Head of caudate nucleus (tissue), 42 donors: ENCODE measurements around the gene GBGT1.
A peak's percentile ranks its signal among the peaks of the same experiment; 100 is the strongest.
"Not testable (repeated sequence)": the region's sequence is repeated elsewhere in the genome, so short reads cannot be mapped to it uniquely, and the experiment has no call there.

Source experiments
- DNase-seq, 42 donors: peaks; one replicate each; pipeline versions ENCODE4 v3.0.0 to v3.0.0-alpha.2; 2020 to 2021; ENCODE audit warnings: mixed read lengths in 7 of 42
- intact Hi-C: fragments of 100-400 bp; cut with DNase I; formaldehyde crosslinking; loops from one replicate; pipeline ENCODE4 v1.15.0; 2022

GBGT1 gene

DNA sequence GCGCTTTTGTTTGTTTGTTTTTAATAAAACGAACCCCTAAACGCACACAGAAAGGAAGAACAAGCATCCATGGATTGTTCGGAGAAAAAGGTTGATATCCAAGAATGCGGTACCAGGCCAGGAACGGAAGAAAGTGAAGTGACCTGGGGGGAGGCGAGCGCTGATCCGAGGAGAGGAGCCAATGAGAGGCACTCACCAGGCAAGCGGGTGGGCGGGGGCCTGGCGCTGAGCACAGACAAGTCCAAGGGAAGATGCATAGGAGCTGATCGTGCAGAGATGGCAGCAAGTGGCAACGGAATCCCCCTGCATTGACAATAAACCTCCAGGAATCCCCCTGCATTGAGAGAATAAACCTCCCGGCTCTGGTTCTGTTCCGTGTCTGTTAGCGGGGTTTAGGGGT, 36.9 kb upstream of the GBGT1 start:
- intact Hi-C loops = no loop called here
- no peak for DNase-seq

DNA sequence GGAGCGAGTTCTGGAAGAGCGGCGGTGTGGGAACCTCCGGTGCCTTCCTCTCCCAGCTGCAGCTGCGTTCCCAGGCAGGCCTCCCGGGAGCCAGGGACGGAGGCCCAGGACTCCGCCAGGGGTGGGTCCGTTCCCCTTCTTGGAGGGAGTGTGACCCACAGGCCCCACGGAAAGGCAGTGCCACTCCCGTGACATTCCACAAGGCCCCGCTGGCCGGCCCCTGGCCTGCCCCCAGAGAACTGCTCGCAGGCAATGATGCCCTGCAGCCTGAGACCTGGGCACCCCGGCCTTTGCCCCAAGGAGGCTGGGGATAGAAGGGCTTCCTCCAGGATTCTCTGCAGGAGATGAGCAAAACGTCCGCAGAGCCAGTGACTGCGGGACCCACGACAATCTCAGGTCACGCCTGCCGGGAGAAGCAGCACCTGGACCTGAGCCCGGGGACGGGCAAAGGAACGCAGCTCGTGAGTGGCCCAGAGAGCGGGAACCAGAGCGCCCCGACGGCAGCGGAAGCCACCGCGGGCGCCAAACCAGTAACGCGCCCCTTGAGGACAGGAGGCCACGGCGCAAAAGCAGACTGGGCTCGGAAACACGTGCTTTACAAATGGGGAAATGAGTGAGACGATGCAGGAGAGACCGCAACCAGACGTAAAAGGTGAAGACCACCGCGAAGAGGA, 36.1 kb upstream of the GBGT1 start:
- intact Hi-C loops = no loop called here
- peak in 16 of 42 donors; percentile 7 to 57 (median 39) for DNase-seq

DNA sequence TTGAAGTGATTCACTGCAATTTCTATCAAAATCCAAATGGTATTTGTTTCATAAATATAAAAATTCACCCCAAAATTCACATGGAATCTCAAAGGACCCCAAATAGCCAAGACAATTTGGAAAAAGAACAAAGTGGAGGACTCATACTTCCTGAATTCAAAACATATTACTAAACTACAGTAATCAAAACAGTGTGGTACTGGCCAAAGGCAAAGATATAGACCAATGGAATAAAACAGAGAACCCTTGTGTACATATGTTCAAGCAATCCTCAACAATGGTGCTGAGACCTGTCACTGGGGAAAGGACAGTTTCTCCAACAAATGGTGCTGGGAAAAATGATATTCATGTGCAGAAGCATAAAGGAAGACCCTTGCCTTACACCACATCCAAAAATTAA, 31.3 kb upstream of the GBGT1 start:
- DNase-seq = no peak
- intact Hi-C loops = no loop called here

DNA sequence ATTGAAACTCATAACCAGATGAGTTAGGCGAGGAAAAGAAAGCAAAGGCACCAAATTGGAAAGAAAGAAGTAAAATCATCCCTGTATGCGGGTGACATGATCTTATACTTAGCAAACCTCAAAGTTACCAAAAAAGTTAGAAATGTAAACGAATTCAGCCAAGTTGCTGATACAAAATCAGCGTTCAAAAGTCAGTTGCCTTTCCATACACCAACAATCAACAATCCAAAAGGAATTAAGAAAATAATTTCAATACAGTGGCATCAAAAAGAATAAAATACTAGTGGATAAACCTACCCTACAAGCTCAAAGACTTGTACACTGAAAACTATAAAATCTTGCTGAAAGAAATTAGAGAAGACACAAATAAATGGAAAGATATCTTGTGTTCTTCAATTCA, 30.9 kb upstream of the GBGT1 start:
- intact Hi-C loops = no loop called here
- DNase-seq = no peak

DNA sequence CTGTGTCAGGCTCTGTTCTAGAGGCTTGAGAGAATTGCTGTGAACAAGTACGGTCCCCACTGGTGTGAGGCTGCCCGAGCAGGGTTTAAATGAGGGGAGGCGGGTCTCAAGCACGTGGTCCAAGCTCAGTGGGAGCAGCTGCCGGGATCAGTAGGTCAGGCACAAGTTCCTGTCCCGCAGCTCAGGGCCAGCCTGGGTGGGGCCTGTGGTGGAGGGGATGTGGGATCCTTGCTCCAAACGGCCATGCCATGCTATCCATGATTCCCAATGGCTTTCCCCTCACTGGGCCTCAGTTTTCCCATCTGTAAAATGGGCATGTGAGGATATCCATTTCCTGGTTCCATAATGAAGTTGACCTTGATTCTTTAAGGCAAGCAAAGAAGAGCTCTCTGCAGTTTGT, 28.3 kb upstream of the GBGT1 start:
- DNase-seq = no peak

DNA sequence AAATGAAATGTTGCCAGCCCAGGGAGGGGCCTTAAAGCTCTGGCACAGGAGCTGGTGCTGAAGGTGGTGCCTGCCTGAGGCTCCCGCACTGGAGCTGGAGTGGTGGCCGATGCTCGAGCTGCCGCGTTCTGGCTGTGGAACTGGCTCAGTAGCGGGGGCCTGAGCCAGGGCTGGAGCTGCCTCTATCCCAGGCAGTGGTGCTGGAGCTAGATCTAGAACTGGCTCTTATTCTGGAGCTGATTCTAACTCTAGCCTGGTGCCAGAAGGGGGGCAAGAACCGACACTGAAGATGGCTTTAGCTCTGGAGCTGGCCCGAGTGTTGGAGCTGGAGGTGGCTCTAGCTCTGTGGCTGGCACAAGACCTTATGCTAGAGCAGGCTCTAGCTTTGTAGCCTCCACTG, 26.1 kb upstream of the GBGT1 start:
- intact Hi-C loops = loop anchor here (5.0 kb wide), 1 partner anchor 297 kb away; no protein-coding TSS in a partner anchor
- DNase-seq = peak in 1 of 42 donors; percentile 7

More for the DNA sequence above, 28.3 kb upstream of the GBGT1 start:
- intact Hi-C loops = no loop called here

DNA sequence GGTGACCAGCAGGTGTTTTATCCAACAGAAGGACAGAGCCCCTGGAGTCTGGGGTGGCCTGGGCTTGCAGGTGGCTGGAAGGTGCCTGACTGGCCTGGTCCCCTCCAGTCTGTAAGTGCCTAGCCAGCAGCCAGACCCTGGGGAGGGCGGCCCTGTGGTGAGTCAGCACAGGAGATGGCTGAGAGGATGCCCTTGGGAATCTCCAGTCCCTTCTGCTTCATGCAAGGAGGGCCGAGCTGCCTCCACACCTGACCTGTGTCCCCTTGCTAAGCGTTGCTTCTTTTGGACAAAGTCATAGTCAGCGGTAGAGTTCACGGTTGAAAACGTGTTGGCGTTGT, 25.1 kb upstream of the GBGT1 start:
- DNase-seq = peak in 1 of 42 donors; percentile 5
- intact Hi-C loops = loop anchor here (5.0 kb wide), 1 partner anchor 298 kb away; no protein-coding TSS in a partner anchor

DNA sequence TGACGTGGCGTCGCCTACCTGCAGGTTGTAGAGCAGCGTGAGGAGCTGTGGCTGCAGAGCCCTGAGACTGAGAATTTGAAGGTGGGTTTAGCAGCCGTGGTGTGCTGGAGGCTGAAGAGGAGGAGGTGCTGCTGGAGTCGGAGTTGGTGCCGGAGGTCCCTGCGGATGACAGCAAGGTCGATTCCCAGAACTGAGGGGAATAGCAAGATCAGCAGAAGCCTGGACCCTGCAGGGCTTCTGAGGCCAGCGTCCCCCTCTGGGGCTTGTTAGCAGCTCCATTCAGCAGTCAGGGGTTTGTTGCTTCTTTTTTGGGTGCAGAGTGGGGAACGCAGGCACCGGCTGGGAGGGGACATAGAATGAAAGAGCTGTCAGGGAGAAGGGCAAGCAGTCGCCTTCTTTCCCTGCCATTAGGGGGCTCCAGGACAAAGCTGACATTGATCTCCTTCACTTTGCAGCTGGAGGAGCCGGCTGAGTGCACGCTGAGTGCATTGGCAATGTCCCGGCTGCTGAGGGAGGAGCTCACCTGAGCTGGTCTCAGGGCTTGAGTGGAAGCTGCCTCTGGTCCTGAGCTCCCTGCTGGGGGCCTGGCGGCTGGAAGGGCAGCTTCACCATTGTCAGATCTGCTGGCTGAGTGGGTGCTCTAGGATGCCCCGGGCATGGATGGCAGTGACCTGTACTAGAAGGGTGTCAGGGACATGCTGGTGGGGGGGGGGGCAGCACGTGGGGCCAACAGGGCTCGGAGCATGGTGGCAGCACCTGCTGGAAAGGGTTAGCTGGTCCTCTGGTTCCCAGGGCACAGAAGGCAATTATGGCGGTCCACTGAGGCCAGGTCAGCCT, 24.5 kb upstream of the GBGT1 start:
- intact Hi-C loops = loop anchor here (5.0 kb wide), 1 partner anchor 299 kb away; no protein-coding TSS in a partner anchor

DNA sequence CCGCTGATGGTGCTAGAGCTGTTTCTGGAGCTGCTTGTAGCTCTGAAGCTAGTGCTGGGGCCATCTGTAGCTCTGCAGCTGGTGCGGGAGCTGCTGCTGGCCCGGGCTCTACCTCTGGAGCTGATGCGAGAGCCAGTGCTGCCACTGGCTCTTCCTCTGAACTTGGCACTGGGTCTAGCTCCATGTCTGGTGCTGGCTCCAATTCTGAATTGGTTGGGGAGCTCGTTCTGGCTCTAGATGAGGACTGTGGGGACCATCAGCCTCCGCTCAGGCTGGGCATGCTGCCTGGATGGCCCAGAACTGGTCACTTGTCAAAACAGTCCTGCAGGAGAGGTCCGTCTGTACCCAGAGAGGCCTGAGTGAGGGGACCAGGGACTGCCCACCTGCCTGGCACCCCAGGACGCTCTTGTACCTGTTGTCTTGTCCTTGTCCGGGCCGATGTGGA, 23.9 kb upstream of the GBGT1 start:
- intact Hi-C loops = loop anchor here (5.0 kb wide), 1 partner anchor 300 kb away; no protein-coding TSS in a partner anchor

More for the DNA sequence above, 24.5 kb upstream of the GBGT1 start:
- peak in 16 of 42 donors; percentile 19 to 54 (median 27) for DNase-seq

DNA sequence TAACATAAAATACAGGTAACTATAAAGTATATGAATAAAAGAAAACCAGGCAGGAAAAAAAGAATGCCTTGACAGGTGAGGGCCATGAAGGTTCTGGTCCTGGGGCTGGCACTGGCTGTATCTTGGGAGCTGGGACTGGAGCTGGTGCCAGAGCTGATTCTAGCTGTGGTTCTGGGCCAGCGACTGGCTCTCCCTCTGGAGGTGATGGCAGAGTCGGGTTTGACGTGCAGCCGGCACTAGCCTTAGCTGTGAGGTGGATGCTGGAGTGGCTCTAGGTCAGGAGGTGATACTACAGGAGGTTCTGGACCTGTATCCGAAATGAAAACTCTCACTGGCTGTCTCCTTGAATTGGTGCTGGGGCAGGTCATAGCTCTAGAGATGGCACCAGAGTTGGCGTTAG, 23.0 kb upstream of the GBGT1 start:
- DNase-seq = peak in 2 of 42 donors; percentile 8 to 23
- intact Hi-C loops = loop anchor here (5.0 kb wide), 1 partner anchor 301 kb away; no protein-coding TSS in a partner anchor

More for the DNA sequence above, 23.9 kb upstream of the GBGT1 start:
- DNase-seq = peak in 1 of 42 donors; percentile 9

DNA sequence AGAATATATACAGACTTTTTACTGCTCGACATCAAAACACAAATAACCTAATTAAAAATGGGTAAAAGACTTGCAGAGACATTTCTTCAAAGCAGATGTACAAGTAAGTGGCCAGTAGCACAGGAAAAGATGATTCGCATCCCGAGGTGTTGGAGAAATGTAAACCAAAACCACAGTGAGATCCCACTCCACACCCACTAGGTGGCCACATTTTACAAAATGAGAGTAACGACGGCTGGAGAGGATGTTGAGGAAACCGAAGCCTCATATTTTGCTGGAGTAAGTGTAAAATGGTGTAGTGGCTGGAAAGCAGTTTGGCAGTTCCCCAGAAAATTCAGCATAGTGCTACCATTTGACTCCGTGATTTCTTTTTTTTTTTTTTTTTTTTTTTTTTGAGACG, 21.3 kb upstream of the GBGT1 start:
- intact Hi-C loops = loop anchor here (5.0 kb wide), 2 partner anchors 147 to 302 kb away; no protein-coding TSS in a partner anchor
- peak in 25 of 42 donors; percentile 28 to 74 (median 53) for DNase-seq

DNA sequence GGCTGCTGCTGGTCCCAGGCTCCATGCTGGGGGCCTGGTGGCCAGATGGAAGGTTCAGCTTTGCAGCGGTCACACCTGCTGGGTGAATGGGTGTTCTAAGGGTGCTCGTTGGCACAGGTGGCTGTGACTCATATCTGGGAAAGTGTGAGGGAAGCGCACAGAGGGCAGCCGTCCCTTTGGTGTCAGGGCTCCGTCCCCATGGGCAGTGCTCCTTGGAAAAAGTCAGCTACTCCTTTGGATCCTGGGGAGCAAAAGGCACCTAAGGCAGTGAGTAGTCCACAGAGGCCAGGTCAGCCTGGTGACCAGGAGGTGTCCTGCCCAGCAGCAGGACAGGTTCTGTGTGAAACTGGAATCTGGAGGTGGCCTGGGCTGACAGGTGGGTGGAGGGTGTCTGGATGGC, 18.4 kb upstream of the GBGT1 start:
- intact Hi-C loops = loop anchor here (5.0 kb wide), 1 partner anchor 150 kb away; no protein-coding TSS in a partner anchor
- DNase-seq = peak in 1 of 42 donors; percentile 9

DNA sequence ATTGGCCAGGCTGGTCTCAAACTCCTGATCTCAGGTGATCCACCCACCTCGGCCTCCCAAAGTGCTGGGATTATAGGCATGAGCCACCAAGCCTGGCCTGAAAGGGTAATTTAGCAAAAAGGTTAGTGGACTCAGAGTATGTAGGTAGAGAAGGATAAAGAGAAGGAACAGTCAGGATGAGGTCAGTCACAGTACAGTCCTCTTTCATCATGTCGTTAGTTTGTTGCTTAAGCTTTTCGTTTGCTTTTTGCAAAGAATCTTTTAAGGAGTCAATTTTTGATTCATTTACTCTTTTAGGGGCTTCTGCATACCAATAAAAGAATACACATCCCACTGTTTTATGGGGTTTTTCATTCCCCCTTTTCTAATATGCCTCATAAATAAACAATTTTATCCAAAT, 17.8 kb upstream of the GBGT1 start:
- peak in 1 of 42 donors; percentile 11 for DNase-seq
- intact Hi-C loops = loop anchor here (5.0 kb wide), 1 partner anchor 151 kb away; no protein-coding TSS in a partner anchor

DNA sequence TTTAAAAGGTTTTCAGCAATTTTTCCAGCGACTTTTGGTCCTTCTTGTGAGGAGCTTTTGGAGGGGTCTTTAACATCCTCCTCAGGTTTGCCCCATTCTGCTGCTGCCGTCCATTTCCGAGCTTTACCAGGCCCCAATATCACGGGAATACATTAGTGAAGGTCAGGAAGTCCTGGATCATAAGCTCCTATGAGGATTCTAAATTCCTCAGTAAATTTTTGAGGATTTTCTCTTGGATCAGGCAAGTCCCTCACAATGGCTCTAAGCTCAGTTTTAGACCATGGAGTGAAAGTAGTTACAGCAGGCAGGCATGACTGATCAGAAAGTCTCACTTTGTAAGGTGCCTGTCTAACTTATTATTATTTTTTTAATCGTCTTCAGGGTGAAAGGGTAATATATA, 17.2 kb upstream of the GBGT1 start:
- no peak for DNase-seq
- intact Hi-C loops = loop anchor here (5.0 kb wide), 1 partner anchor 151 kb away; no protein-coding TSS in a partner anchor

DNA sequence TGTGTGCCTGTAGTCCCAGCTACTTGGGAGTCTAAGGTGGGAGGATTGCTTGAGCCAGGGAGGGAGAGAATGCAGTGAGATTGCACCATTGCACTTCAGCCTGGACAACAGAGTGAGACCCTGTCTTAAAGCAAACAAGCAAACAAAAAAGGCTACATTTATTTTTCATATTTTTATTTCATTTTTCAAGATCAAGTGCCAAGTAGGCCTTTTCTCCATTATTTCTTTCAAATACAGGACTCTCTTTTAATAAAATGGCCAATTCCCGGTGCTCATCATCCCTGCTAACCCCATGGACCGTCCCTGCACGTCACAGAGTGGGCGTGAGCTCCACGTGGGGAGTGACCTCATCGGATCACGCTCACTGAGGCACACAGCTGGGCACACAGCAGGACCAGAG, 9.3 kb upstream of the GBGT1 start:
- DNase-seq = peak in 1 of 42 donors; percentile 19

DNA sequence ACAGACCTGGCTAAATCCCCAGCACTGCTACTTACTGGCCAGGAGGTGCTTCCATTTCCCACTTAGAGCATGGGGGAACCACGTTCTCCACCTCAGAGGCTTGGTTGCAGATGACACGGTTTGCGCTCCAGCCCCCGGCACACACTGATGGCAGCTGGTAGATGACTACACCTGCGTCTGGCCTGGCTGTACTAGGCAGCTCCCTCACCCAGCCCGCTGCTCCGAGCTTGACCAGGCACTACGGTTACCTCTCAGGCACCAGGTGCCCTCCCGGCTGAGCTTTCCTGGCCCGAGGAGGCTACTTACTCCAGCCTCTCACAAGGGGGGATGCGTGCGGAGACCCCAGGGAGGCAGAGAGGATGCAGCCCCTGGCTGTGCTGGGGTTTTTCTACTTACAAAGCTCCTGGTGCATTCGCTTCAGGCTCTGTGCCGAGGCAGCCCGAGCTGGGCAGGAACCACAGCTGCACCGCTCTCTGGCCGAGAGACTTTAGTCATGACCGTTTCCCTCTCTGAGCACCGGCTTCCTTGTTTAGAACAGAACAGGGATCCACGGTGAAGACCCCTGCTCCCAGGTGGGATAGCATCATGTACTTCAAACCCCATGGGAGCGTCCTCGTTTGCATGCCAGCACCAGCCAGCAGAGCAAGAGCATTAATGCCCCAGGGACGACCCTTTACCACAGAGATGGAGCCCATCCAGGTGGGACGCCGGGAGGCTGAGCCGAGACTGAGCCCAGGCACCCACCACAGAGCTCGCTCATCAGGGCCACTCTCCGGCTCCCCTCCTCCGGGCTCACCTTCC, 7.6 kb upstream of the GBGT1 start:
- DNase-seq = peak in 2 of 42 donors; percentile 7 to 14
- intact Hi-C loops = no loop called here

More for the DNA sequence above, 9.3 kb upstream of the GBGT1 start:
- intact Hi-C loops = no loop called here

DNA sequence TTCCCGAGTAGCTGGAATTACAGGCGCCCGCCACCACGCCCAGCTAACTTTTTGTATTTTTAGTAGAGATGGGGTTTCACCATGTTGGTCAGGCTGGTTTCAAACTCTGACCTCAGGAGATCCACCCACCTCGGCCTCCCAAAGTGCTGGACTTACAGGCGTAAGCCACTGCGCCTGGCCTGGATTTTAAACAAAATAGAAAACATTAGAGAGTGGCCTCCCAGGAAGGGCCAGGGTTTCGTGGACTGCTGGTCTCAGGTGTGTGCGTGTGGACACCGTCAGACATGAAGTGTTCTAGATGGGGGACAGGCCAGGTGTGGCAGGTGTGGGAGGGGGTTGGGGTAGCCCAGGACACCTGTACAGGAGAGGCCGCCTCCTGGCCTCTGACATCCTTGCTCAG, 7.0 kb upstream of the GBGT1 start:
- intact Hi-C loops = no loop called here
- peak in 2 of 42 donors; percentile 5 to 10 for DNase-seq

DNA sequence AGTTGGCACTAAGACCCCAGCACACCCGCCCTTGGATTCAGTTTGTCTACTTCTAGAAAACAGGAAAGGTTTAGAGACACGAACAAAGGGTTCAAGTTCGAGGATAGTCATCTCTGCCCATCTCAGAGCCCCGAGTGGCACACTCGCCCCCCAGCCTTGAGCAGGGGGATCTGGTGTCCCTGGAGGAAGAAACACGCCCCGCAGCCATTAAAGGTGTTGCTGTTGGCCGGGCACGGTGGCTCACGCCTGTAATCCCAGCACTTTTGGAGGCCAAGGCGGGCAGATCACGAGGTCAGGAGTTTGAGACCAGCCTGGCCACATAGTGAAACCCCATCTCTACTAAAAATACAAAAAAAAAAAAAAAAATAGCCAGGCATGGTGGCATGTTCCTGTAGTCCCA, 6.0 kb upstream of the GBGT1 start:
- DNase-seq, intact Hi-C loops: not testable (repeated sequence)

DNA sequence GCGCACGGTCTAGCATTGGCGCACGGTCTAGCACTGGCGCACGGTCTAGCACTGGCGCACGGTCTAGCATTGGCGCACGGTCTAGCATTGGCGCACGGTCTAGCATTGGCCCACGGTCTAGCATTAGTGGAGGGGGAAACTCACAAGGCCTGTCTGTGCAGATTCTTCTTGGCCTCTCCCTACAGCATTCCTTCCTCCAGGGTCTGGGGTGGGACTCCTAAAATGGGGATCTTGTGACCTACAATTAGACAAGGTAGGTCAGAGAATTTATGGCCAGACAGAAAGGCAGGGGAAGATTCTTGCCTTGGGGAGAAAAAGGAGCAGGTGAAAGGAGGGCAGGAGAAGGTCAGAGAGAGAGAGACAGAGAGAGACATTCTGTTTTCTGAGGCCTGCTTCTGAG, 5.4 kb upstream of the GBGT1 start:
- no peak for DNase-seq
- intact Hi-C loops = no loop called here
